NCI-H1048 (cell line): ENCODE measurements around the gene SUPT20HL1.
A peak's percentile ranks its signal among the peaks of the same experiment; 100 is the strongest.
"Not testable (repeated sequence)": the region's sequence is repeated elsewhere in the genome, so short reads cannot be mapped to it uniquely, and the experiment has no call there.

ENCODE experiments used
- DNase-seq: peaks from one replicate; lab custom pipeline; 2025; lab: John Stamatoyannopoulos, UW

Gene SUPT20HL1

DNA sequence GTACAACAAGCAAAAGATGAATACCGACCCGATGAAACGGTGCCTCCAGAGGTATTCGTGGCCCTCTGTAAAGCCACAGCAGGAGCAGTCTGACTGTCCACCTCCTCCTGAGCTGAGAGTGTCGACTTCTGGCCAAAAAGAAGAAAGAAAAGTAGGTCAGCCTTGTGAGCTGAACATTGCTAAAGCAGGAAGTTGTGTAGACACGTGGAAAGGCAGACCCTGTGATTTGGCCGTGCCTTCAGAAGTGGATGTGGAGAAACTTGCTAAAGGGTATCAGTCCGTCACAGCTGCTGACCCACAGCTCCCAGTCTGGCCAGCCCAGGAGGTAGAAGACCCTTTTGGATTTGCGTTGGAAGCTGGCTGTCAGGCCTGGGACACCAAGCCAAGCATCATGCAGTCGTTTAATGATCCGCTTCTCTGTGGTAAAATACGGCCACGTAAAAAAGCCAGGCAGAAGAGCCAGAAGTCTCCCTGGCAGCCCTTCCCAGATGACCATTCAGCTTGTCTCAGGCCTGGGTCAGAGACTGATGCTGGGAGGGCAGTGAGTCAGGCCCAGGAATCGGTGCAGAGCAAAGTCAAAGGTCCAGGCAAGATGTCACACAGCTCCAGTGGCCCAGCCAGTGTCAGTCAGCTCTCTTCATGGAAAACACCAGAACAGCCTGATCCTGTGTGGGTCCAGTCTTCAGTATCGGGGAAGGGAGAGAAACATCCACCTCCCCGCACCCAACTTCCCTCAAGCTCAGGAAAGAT lies 3.2 kb downstream of the SUPT20HL1 start:
- DNase-seq: not testable (repeated sequence)

DNA sequence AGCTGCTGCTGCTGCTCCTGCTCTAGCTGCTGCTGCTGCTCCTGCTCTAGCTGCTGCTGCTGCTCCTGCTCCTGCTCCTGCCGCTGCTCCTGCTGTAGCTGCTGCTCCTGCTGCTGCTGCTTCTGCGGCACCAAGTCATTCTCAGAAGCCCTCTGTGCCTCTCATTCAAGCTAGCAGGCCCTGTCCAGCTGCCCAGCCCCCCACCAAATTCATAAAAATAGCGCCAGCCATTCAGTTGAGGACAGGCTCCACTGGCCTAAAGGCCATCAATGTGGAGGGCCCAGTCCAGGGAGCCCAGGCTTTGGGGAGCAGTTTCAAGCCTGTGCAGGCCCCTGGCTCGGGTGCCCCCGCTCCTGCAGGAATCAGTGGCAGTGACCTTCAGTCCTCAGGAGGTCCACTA lies 3.9 kb downstream of the SUPT20HL1 start:
- no peak for DNase-seq

DNA sequence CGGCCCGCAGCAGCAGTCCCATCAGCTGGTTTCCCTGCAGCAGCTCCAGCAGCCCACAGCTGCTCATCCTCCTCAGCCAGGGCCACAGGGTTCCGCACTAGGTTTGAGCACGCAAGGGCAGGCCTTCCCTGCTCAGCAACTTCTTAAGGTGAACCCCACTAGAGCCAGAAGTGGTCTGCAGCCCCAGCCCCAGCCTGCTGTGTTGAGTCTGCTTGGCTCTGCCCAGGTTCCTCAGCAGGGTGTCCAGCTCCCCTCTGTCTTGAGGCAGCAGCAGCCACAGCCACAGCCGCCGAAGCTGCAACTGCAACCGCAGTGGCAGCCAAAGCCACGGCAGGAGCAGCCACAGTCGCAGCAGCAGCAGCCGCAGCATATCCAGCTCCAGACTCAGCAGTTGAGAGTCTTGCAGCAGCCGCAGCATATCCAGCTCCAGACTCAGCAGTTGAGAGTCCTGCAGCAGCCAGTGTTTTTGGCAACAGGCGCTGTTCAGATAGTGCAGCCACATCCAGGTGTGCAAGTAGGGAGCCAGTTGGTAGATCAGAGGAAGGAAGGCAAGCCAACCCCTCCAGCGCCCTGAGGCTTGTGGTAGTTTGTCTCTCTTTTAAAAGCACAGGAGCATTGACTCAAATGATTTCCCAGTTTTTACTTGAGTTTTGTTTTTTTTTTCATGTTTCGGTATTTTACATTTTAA lies 4.6 kb downstream of the SUPT20HL1 start:
- DNase-seq: no peak

DNA sequence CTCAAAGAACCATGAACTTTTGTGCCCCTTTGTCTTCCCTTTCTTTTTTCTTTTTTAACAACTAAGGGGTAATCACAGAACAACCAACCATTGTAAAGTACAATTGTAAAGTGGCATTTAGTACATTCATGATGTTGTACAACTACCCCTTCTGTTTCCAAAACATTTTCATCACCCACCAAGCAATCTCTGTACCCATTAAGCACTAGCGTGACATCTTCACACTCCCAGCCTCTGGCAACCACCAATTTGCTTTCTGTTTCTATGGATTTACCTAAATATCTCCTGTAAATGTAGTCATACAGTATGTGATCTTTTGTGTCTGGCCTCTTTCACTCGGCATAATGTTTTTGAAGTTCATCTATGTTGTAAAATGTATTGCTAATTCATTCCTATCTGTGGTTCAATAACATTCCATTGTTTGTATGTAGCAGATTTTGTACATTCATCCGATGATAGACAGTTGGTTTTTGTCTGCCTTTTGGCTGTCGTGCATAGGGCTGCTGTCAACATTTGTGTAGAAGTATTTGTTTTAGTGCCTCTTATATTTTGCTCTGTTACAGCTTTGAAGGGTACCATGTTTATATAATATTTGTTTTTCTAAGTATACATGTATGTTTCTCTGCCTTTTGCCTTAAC lies 6.4 kb downstream of the SUPT20HL1 start:
- DNase-seq: not testable (repeated sequence)

DNA sequence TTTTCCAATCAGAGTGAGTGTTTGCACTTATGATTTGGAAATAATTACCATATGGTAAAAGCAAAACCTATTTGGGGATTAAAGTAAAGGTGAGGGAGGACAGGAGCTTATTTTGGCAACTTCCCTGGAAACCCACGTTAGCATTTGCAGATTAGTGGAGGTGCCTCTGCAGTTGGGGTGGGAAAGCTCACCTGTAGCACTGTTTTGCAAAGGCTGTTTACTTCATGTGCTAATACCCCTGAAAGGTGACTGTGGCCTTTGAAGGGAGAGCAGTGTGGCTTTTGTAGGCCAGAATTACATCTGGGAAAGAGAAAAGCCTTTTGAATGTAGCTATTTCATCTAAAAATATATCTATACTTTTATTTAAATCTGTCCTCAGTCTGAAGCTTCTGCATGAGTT lies 9.4 kb downstream of the SUPT20HL1 start:
- DNase-seq: no peak

DNA sequence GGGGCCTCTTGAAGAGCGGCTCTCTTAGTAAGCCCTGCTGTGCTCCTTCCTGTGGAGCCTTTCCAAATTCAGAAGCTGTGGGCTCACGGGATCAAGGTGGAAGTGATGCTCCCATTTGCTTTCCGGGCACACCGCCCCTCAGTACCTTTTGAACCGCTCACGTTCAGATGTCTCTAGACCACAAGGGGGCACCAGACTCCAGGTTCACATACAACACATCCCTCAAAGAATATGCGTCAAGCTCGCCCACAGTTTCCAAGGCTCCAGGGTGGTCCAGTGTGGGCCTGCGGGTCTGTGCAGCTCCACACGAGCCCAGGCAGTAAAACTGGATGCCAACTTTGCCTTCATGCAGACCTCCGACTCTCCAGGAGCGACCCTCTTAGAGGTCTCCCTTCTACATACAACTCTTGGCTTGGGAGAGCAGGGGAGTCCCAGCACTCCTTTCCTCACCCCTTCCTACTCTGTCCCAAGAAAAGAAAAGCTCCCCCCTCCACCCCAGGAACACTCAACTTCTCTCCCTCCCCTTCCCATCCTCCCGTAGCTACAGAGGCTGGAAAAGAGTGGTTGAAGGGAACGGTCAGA lies 11.0 kb downstream of the SUPT20HL1 start:
- DNase-seq: no peak

DNA sequence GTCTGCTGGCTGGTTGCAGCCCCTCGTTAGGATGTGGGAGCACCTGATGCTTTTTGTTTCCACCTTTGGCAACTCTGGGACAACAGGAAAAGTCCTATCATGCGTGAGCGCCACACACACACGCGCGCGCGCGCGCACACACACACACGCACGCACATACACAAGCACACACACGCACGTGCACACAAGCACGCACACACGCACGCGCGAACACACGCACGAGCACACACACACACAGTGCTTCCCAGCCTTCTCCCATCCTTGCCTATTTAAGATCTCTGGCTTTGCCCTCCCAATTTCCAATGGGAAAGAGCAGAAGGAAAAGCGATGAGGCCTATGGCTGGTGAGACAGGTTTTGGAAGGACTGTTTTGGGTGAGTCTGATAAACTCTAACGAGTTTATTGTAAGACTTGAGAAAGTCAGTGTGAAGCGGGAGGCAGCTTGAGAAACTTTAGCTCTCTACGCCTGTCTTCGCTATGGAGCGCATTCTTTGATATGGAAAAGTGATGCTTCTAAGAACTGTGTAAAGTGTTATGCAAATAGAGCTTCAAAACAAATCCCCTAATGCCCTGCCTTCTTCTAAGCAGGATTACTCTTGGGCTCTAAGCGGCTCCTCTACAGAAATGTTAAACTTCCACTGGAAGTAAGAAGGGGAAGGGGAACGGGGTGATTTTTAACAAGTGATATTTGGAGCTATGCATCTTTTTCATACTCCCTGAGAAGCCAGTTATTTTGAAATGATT lies 11.8 kb downstream of the SUPT20HL1 start:
- no peak for DNase-seq

DNA sequence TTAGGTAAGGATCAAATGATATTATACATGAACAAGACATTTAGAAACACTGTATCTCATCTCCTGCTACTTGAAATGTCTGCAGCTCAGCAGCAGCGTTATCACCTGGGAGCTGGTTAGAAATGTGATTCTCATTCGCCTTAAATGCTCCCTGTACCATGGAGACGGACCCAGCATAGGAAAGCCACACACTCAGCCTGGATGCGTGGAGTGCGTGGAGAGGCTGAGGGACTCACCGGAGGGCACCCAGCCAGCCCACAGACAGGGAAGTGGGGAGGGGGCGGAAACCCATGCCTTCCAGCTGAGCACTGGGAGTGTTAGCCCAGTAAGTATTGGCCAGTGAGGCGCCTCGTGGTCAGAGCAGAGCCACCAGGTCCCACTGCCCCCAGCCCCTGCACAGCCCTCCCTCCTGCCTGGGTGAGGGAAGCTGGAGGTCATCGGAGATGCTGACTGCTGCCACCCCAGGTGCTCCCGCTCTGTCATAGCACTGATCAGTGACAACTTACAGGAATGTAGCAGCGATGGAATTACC lies 15.2 kb downstream of the SUPT20HL1 start:
- no peak for DNase-seq

DNA sequence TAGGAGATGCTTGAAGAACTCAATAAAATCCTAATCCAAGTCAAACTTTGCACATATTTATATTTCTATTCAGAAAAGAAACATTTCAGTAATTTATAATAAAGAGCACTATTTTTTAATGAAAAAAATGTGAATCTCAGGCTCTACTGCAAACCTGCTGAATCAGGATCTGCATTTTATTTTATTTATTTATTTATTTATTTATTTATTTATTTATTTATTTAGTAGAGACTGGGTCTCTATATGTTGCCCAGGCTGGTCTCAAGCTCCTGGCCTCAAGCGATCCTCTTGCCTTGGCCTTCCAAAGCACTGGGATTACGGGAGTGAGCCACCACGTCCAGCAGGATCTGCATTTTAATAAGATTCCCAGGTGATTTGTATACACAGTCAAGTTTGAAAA lies 16.0 kb downstream of the SUPT20HL1 start:
- no peak for DNase-seq

DNA sequence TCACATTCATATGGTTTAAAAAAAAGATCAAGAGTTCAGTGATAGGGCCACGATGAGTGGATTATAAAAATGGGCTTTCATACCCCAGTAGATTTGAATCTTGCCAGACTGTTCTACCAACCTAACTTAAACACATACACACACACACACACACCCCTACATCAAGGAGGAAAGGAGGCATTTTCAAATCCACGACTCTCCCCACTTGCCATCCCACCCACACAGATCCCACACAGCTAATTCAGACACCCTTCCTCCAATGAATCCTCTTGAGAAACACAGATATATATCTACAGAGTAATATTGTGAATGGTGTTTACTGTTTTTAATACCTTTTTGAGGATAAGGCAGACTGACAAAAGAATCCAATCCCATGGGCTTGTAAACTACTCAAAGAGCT lies 16.8 kb downstream of the SUPT20HL1 start:
- no peak for DNase-seq

DNA sequence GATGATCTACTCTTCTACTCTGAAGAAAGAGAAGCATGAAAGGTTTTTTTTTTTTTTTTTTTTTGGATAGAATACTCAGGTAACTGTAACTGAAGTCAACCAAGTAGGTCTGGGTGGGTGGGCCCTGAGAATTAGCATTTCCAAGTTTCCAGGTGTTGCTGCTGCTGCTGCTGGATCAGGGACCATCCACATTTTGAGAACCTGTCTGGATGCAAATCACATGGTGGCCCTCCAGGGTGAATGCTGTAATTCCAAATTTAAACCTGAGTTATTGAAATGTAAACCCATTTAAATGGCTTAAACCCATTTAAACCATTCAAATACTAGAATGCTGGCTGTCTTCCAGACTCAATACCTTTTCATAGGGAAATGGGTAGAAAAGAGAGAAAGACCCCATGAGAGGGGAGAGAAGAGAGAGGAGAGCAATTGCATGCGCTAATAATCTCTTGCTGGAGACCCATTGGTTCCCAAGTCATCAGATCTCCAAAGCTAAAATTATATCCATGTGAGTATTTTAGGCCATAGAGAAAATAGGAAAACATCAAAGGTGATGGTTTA lies 17.6 kb downstream of the SUPT20HL1 start:
- DNase-seq: no peak

DNA sequence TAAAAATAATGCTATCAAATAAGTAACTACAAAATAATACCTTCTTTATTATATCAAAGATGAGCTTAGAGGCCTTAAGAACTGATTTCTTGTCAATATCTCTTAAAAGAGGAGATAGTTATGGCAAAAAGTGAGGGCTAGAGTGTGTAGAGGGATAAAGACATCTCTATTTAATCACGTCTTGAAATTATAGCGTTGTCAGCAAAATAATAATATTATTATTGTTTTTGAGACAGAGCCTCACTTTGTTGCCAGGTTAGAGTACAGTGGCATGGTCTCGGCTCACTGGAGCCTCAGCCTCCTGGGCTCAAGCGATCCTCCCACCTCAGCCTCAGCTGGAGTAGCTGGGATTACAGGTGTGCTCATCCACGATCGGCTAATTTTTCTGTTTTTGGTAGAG lies 18.3 kb downstream of the SUPT20HL1 start:
- DNase-seq: no peak

DNA sequence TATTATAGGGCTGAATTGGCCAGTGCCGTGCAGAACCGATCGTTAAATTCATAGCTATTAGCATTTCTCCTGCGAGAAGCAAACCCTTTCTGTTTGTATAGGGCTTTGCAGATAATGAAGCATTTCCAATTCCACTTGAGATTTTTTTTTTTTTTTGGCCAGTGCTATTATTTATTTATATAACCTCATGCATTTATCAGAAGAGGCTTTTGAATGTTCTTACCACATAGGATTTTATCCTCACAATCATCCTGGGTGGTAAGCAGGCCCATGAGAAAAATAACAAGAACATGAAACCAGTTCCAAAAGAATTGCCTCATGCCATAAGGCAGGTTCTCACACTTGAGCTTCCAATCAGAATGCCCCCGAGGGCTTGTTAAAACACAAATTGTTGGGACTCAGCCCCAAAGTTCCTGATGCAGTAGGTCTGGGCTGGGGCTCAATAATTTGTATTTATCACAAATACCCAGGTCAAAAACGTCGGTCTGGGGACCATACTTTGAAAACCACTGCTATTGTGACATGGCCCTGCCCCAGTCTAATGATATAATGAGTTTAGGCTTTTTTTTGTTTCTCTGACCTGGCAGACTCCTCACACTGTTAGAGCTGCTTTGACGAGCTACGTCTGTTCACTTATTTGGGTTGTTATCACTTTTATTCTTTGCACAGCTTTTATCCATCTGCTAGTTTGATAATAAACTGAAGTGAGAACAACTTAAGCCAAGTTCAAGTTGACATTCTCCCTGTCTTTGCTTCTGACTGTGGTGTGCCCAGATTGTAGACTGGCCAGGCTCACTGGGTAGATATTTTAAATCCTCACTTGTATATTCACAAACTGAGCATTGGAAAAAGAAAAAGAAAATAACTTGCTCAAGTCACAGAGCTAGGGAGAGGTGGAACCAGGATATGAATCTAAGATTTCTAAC lies 20.1 kb downstream of the SUPT20HL1 start:
- no peak for DNase-seq

DNA sequence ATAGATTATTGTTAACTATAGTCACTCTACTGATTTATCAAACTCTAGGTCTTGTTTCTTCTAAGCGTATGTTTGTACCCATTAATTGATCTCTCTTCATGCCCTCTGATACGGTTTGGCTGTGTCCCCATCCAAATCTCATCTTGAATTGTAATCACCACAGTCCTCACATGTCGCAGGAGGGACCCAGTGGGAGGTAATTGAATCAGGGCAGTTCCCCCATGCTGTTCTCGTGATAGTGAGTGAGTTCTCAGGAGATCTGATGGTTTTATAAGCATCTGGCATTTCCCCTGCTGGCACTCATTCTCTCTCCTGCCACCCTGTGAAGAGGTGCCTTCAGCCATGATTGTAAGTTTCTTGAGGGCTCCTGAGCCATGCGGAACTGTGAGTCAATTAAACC lies 21.9 kb downstream of the SUPT20HL1 start:
- not testable (repeated sequence) for DNase-seq

DNA sequence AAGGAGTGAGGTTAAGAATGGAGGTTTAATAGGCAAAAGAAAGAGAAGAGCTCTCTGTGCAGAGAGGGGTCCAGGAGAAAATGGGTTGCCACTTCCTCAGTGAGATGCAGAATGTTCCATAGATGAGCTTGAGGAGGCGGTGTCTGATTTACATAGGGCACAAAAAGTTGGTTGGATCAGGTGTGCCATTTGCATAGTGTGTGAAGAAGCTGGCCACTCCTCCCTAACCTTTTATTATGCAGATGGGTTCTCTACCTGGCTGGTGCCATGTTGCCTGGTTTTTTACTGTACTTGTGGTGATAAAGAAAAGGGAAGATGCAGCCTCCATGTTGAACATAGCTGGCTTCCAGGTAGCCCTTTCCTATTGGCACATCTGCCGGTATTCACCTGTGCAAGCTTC lies 27.3 kb downstream of the SUPT20HL1 start:
- no peak for DNase-seq

DNA sequence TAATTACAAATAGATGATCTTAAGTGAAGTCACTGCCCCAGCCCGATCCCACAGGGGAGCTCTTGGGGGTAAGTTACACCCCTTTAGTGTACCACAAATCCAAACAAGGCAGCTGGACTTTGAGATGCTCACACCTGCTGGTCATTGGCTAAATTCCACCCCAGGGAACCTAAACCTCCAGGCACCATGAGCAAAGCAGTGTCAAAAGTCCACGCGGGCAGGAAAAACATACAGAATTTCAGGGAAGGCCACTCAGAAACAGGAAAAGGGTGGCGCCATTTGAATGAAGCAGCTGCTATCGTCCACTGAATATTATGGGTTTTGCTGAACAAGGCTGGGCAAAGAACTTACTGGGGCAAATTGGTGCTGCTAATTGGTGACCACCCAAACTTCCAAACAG lies 30.9 kb downstream of the SUPT20HL1 start:
- DNase-seq: no peak

DNA sequence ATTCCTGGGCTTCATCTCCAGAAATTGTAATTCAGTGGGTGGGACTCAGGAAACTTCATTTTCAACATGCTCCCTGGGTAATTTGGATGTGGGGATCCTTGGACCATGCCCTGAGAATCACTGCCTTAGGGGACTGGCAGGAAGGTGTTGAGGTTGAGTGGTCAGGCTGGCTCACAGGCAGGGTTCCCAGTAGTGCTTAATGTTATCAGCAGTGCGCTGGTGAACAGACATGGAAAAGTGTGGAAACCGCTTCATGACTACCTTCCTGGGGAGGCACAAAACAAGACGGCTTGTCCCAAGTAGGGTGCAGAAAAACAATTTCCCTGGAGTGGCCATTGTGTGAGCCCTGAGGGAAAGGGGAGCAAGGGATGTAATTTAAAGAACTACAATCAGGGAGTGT lies 31.4 kb downstream of the SUPT20HL1 start:
- DNase-seq: no peak

DNA sequence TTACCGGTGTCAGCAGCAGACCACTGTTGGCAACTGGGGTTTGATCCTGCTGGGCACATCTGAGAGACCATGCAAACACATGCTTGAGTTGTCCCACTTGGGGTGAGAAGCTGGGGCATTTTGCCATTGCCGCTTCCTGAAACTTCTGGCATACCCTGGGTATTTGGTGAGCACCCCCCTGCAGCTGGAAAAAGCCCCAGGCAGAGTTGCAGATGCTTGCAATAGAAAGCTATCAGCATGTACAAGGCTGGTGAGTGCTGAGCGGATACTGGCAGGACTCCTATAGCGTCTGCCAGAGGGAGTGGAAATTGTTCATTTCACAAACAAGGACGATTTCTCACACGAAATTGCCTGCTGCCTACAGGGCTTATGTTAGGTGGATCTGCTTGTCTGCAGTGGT lies 32.3 kb downstream of the SUPT20HL1 start:
- no peak for DNase-seq

DNA sequence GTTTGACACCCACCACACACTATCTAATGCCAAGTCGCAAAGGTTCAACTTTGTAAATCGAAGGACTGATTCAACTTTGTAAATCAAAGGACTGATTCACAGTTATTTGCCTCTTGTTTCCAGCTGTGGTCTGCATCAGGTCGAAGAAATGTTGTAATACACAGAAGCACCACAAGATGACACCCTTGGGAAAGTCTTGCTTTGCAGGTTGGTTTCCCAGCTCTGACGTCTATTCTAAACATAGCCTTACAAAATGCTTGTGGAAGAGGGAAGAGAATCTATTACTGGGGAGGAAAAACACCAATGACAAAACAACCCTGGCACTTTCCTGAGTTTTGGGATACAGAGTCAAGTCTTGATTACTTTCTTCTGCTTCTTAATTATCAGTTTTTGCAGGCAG lies 35.3 kb downstream of the SUPT20HL1 start:
- peak; percentile 12 for DNase-seq

DNA sequence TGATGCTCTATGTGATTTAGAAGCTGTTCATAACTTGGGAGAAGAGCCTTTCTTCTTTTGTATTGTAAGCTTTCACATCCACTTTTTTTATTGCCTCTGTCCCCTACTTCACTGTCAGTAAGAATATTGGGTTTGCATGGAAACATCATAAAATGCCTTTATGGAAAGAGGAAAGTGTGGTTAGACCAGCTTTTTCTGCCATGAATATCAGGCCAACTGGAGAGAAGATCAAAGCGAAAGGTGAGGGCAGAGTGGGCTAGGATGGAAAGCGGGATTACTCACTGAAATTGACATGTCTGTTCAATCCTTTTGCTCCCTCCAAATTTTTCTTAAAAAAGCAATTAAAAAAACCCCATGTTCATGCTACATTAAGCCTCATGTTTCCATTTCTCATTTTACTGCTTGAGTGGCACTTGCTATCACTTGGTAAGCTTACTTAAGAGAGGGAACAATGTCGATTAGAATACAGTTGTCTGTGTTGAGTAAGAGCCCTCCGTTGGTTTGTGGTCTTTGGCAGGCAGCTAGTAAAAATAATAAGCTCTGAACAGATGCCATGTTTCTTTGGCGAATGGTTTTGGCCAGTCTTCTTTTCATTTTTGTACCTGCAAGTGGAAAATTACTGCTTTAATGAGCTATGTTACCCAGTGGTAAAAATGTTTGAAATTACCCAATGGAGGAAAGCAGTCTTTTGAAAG lies 35.9 kb downstream of the SUPT20HL1 start:
- DNase-seq: no peak
